Kidney (tissue), 11 donors: ENCODE data around the gene SRGAP2C. TPM values are rescaled to one million over a fixed set of nuclear protein-coding genes. Genes with fewer than 3 reads are reported as not detected.
"Not testable (repeated sequence)": the region's sequence is repeated elsewhere in the genome, so short reads cannot be mapped to it uniquely, and the experiment has no call there.

ENCODE experiments used
- DNase-seq, 5 donors: peaks; one replicate each; pipeline ENCODE4 v3.0.0-alpha.2; 2013 to 2020
- FAIRE-seq: peaks from 2 replicates; lab custom pipeline; 2012; peaks lifted over from hg19 to GRCh38; lab: Jason Lieb, UNC
- H3K27ac ChIP-seq, 2 donors: one replicate each; pipeline ENCODE4 v1.7.0; 2013; ENCODE audit warnings: low read depth in 2 of 2, low read length in 2 of 2, inconsistent platforms in 1 of 2
- H3K27me3 ChIP-seq: one replicate; pipeline ENCODE4 v1.7.1; 2013; ENCODE audit warnings: low read length, inconsistent platforms; ENCODE audit not compliant: control insufficient read depth, insufficient read depth
- H3K36me3 ChIP-seq, 3 donors: one replicate each; pipeline versions ENCODE4 v1.7.0 to v1.7.1; 2013; ENCODE audit warnings: low read length in 3 of 3, control low read depth in 1 of 3, inconsistent platforms in 1 of 3; ENCODE audit not compliant: insufficient read depth in 3 of 3, control insufficient read depth in 2 of 3
- H3K4me1 ChIP-seq, 3 donors: one replicate each; pipeline versions ENCODE4 v1.7.0 to v1.7.1; 2013; ENCODE audit warnings: low read length in 3 of 3, inconsistent platforms in 1 of 3, low read depth in 1 of 3; ENCODE audit not compliant: control insufficient read depth in 2 of 3, insufficient read depth in 2 of 3
- H3K4me3 ChIP-seq, 3 donors: one replicate each; pipeline versions ENCODE4 v1.7.0 to v1.8.1; 2013; ENCODE audit warnings: low read length in 3 of 3, control low read depth in 1 of 3, inconsistent platforms in 1 of 3
- H3K9ac ChIP-seq, 3 donors: one replicate each; pipeline versions ENCODE4 v1.7.0 to v1.7.1; 2013; ENCODE audit warnings: low read length in 3 of 3, control low read depth in 1 of 3, inconsistent platforms in 1 of 3
- H3K9me3 ChIP-seq, 3 donors: one replicate each; pipeline versions ENCODE4 v1.7.0 to v1.7.1; 2013; ENCODE audit warnings: low read length in 3 of 3, control low read depth in 1 of 3, inconsistent platforms in 1 of 3; ENCODE audit not compliant: control insufficient read depth in 2 of 3, insufficient read depth in 1 of 3
- intact Hi-C: fragments of 100-400 bp; cut with DNase I; formaldehyde crosslinking; loops from one replicate; pipeline ENCODE4 v1.11.1; 2022
- polyA plus RNA-seq: library from polyadenylated mRNA; stranded (reverse); fragments of 350-450 nt; fragmentation: Illumina TruSeq; extraction: RNeasy Lipid Tissue Mini Kit (QIAGEN cat#74804); gene quantifications from one replicate; pipeline ENCODE4 v1.2.3, GENCODE V29; 2014; ENCODE audit warnings: low read depth, low replicate concordance; ENCODE audit not compliant: insufficient read depth
- total RNA-seq: library from RNA; stranded (reverse); fragmentation: NEBNext Ultra II Directional; extraction: Animal tissue kit (Norgen Biotek cat#: 25700); gene quantifications from one replicate; pipeline ENCODE4 v1.2.1, GENCODE V29; 2021
- donor health status: control.
- donor health status: control.
- donor health status: DM: yes; HTN: yes; CAD: no.
- donor health status: Normal renal cell carcinoma (clear cell type).

Gene SRGAP2C
- total and polyA plus RNA-seq, 2 donors from 2014 or later = 6.6 to 29.1 TPM

DNA sequence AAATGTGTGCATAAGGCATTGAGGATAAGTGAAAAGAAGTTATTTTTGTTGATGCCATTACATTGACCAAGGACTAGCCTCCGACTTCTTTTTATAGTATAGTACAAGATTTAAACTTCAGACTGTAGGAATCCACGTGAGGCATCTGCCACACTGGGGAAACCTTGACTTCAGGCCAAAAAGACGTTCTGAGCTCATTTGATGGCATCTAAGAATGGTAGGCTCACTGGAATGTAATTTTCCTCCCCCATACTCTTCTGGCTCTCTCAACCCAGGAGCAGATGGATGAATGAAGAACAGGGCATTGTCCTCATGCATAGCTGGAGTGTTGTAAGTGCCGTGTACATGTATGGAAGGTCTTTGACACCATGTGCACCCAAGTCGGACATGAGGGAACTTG is 194.0 kb downstream of the SRGAP2C start:
- H3K27ac ChIP-seq, DNase-seq, H3K4me1 ChIP-seq, intact Hi-C loops, H3K36me3 ChIP-seq, FAIRE-seq, H3K4me3 ChIP-seq, H3K9ac ChIP-seq, H3K27me3 ChIP-seq, H3K9me3 ChIP-seq: not testable (repeated sequence)

DNA sequence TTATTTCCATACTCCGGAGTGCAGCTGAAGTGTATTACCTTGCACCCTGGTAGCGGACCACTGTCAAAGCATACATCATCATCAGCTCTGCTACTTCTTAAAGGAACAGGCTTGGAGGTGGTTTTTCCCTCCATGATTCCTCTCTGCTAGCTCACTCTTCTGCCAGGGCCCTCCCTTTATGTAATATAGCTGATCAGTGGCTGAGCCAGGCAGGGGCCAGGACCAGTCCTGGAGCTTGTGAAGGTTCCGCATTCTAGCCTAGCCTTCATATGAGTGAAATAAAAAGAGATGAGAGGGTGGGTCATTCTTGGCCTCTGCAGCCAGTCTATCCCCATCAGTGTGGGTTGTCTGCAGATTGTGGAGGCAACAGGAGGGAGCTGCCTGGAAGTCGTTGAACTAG is 200.0 kb downstream of the SRGAP2C start:
- DNase-seq, H3K9ac ChIP-seq, H3K9me3 ChIP-seq, H3K27me3 ChIP-seq, FAIRE-seq, intact Hi-C loops, H3K4me1 ChIP-seq, H3K4me3 ChIP-seq, H3K27ac ChIP-seq, H3K36me3 ChIP-seq: not testable (repeated sequence)

DNA sequence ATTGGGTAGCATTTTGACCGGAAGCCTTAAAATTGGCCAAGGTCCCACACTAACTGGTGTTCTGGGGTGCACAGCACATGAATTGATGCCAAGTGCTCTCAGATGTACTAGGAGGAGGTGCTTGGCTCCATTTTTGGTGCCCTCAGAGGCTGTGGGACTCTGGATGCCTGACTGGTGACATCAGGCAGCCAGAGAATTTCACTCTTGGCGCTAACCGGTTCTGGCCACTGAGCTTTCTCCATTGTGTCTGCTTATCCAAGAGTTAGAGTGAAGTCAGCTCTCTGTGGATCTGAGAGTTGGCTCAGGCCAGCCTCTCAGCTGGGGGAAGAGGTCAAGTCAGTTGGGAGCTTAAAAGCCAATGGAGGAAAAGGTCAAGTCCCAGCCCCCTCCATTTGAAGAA is 200.4 kb downstream of the SRGAP2C start:
- H3K27ac ChIP-seq, intact Hi-C loops, H3K9ac ChIP-seq, H3K36me3 ChIP-seq, H3K4me1 ChIP-seq, H3K27me3 ChIP-seq, H3K9me3 ChIP-seq, DNase-seq, H3K4me3 ChIP-seq, FAIRE-seq: not testable (repeated sequence)

DNA sequence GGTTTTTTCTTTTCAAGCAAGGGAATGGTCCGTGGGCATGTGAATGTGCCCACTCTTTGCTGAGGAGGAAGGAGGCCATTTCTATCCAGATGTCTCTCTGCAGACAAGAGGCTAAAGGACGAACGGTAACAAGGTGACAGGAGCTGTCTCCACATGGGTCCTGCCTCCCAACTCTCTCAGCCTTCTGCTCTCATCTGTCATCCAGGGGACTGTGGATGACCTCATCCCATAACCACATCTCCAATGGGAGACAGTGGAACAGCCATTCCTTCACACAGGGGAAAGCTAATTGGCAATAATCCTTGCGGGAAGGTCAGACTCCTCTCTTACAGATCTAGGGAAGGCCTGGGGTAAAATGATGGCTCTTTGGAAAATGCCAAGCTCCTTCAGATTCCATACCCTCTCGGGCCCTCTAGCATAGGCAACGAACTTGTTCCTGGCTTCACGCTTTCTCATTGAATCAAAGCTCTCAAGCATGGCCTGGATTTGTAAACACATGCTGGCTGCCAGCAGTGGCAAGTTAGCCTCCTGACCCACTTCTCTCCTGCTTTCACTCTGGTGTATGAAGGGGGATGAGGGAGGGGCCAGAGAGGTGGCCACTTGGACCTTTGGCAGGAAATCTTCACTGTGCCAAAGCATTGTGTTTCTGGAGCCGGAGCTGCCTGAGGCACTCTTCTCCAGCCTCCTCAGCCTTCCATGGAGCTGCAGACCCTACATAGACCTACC is 201.0 kb downstream of the SRGAP2C start:
- H3K4me1 ChIP-seq, H3K9ac ChIP-seq, FAIRE-seq, H3K9me3 ChIP-seq, H3K4me3 ChIP-seq, H3K27ac ChIP-seq, H3K27me3 ChIP-seq, intact Hi-C loops, DNase-seq, H3K36me3 ChIP-seq: not testable (repeated sequence)

DNA sequence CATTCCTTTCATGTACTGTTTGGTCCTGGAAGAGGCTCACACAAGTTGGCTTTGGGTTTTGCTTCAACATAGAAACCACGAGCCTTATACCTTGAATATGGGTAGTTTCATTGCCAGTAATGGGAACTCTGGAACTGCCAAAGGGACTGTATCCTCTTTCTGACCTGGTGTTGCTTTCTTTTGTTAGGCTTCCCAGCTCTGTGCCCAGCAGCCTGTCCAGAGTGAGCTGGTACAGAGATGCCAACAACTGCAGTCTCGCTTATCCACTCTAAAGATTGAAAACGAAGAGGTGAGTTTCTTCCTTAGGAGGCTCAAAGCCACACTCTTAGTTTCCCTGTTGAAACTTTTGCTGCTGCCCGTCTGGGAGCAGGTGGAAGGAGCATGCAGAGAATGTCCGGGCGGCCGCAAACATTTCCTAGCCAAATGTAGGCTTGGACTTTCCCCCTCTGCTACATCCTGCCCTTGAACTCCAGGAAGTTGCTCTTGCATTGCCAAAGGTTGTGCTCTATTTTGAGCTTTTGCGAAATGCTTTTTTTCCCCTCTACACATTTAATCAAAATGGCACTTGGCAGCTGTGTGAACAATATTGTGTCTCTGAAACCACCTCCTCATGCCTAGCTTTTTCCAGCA is 201.7 kb downstream of the SRGAP2C start:
- H3K36me3 ChIP-seq, H3K27ac ChIP-seq, H3K4me3 ChIP-seq, intact Hi-C loops, H3K27me3 ChIP-seq, H3K9ac ChIP-seq, H3K4me1 ChIP-seq, DNase-seq, FAIRE-seq, H3K9me3 ChIP-seq: not testable (repeated sequence)

DNA sequence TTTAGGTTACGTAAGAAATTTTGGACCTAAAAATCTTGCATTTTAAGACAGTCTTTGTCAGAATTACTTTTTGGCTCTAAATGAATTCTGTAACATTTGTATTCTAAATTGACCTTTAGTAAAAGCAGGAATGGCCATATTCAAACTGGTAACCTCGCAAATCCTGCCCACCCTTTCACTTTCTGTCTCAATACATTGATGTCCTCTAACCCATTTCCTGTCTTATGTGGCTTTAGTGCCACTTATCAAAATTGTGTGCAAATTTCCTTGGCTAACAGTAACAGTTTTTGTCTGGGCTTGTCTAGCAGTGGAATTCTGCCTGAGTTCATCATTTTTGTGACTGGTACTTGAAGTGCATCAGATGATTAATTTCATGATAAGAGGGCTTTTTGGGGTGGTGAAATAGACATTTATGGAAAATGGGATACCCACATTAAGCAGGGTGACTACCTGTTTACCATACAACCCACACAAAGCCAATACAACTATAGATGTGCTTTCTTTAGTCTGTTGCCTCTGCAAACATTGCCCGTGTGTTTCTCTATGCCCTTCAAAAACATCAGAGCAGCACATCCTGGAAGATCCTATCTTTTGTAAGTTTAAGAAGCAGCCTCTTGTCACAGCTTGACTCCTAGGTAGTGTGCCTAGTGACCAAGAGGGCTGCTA is 205.3 kb downstream of the SRGAP2C start:
- DNase-seq, H3K9me3 ChIP-seq, H3K27me3 ChIP-seq, H3K4me1 ChIP-seq, H3K36me3 ChIP-seq, intact Hi-C loops, H3K9ac ChIP-seq, FAIRE-seq, H3K4me3 ChIP-seq, H3K27ac ChIP-seq: not testable (repeated sequence)

DNA sequence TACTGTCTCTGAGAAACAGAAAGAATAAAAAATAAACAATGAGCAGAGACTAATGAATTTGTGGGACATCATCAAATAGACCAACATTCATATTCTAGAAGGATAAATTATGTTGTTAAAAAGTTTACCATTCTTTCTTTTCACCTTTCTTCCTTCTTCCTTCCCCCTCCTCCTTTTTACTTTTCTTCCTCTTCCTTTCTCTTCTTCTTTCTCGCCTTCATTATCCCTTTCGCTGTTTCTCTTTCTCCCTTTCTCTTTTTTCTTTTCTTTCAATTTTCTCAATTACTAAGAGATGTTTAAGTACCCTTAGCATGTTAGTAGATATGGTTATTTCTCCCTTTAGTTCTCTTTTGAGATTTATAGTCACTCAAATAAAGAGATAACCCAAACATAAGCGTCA is 207.4 kb downstream of the SRGAP2C start:
- intact Hi-C loops, H3K4me1 ChIP-seq, H3K36me3 ChIP-seq, DNase-seq, H3K4me3 ChIP-seq, FAIRE-seq, H3K9me3 ChIP-seq, H3K27ac ChIP-seq, H3K9ac ChIP-seq, H3K27me3 ChIP-seq: not testable (repeated sequence)

DNA sequence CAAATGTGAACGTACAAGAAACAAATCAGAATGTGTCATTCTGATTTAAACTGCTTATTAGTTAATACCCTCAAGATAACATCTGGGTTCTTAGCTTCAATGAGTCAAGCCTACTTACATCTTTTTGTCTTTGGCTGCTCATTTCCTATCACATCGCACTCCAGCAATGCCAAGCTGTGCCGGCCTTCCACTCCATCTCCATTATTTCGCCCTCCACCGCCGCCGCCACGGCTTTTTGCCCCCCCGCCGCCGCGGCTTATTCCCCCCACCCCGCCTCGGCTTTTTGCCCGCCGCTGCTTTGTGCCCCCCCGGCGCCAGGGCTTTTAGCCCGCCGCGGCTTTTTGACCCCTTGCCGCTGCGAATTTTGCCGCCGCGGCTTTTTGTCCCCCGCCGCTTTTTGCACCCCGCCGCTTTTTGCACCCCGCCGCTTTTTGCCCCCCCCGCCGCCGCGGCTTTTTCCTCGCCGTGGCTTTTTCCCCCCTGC is 211.0 kb downstream of the SRGAP2C start:
- peak in 3 of 5 donors; percentile 10 to 38 (median 24) for DNase-seq
- FAIRE-seq, H3K4me3 ChIP-seq, H3K36me3 ChIP-seq, intact Hi-C loops, H3K4me1 ChIP-seq, H3K9ac ChIP-seq, H3K27me3 ChIP-seq, H3K9me3 ChIP-seq, H3K27ac ChIP-seq: not testable (repeated sequence)
